GM13977 (cell line): ENCODE results near the gene TGFBR2.

ENCODE experiments used
- DNase-seq: peaks from one replicate; pipeline ENCODE4 v3.0.0; 2012; ENCODE audit warnings: low spot score
- in situ Hi-C: fragments of 300-500 bp; cut with MboI; formaldehyde crosslinking; loops from one replicate; pipeline ENCODE4 v1.12.0; 2022; ENCODE audit warnings: low sequenced_read_pairs, low pct_unique_long_range_greater_than_20kb, mixed read lengths, inconsistent platforms; ENCODE audit not compliant: unreplicated experiment
- TF ChIP-seq, protein P1 (sequence below): IDR thresholded peaks from 2 replicates; pipeline ENCODE4 v1.5.1; 2012; ENCODE audit warnings: mild to moderate bottlenecking, control low read depth; ENCODE audit not compliant: insufficient read depth; ENCODE audit errors: extremely low read depth, missing control alignments

Gene TGFBR2

DNA sequence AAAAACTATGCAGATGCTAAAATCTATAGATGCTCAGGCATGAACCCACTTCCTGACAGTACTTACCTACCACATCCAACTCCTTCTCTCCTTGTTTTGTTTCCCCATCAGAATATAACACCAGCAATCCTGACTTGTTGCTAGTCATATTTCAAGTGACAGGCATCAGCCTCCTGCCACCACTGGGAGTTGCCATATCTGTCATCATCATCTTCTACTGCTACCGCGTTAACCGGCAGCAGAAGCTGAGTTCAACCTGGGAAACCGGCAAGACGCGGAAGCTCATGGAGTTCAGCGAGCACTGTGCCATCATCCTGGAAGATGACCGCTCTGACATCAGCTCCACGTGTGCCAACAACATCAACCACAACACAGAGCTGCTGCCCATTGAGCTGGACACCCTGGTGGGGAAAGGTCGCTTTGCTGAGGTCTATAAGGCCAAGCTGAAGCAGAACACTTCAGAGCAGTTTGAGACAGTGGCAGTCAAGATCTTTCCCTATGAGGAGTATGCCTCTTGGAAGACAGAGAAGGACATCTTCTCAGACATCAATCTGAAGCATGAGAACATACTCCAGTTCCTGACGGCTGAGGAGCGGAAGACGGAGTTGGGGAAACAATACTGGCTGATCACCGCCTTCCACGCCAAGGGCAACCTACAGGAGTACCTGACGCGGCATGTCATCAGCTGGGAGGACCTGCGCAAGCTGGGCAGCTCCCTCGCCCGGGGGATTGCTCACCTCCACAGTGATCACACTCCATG is 65.3 kb downstream of the TGFBR2 start:
- in situ Hi-C loops = no loop called here
- TF ChIP-seq, protein P1, sequence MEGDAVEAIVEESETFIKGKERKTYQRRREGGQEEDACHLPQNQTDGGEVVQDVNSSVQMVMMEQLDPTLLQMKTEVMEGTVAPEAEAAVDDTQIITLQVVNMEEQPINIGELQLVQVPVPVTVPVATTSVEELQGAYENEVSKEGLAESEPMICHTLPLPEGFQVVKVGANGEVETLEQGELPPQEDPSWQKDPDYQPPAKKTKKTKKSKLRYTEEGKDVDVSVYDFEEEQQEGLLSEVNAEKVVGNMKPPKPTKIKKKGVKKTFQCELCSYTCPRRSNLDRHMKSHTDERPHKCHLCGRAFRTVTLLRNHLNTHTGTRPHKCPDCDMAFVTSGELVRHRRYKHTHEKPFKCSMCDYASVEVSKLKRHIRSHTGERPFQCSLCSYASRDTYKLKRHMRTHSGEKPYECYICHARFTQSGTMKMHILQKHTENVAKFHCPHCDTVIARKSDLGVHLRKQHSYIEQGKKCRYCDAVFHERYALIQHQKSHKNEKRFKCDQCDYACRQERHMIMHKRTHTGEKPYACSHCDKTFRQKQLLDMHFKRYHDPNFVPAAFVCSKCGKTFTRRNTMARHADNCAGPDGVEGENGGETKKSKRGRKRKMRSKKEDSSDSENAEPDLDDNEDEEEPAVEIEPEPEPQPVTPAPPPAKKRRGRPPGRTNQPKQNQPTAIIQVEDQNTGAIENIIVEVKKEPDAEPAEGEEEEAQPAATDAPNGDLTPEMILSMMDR = no peak
- no peak for DNase-seq

DNA sequence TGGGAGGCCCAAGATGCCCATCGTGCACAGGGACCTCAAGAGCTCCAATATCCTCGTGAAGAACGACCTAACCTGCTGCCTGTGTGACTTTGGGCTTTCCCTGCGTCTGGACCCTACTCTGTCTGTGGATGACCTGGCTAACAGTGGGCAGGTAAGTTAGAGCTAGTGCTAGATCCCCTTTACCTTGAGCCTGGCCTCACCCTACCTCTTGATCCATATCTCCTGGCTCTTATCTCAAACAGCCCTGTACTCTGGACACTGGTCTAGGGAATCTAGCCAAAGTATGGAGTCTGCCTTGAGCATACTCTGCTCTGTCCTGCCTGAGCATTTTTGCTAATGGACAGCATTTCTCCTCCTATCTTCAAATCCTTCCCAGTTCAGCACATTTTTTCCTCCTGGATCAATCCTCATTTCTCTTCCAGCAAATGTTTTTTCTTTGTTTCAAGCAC is 65.9 kb downstream of the TGFBR2 start:
- TF ChIP-seq, protein P1 = no peak
- in situ Hi-C loops = no loop called here
- DNase-seq = no peak

- TF ChIP-seq, protein P1 = no peak
- in situ Hi-C loops = no loop called here
- no peak for DNase-seq
Measured at GRCh38 chr3:30672959-30673358, 66.6 kb downstream of the TGFBR2 start.

DNA sequence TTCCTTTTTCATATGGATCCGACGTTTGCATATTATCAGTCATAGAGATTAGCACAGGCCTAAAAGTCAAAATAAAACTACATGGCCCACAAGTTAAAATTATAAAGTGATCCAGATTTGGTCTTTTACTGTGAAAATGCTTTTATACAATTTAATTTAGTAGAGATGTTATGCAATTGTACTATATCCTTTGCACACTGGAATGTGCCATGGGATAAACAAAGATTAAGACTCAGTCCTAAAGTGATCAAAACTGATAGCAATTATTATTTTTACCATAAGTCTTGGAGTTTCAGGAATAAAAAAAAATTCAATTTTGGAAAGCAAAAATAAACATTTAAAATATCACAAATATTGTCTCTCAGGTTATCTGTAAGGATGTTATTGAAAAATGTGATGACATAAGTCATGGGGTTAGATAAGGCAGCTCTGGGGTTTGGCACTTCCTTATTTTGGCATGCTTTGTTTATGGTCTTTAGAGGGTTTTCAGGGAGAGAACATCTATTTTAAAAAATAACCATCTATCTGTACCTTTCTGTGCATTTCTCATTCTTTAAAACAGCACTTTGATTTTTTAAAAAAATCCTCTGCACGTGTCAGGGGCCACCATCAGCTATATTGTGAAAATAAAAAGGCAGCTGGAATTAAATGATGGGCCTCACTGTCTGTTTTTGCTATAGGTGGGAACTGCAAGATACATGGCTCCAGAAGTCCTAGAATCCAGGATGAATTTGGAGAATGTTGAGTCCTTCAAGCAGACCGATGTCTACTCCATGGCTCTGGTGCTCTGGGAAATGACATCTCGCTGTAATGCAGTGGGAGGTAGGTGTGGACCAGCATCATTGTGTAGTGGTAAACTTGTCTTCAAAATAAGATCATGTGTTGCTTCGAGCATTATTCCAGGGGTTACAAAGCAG is 67.3 kb downstream of the TGFBR2 start:
- in situ Hi-C loops = no loop called here
- TF ChIP-seq, protein P1 = no peak
- DNase-seq = no peak

DNA sequence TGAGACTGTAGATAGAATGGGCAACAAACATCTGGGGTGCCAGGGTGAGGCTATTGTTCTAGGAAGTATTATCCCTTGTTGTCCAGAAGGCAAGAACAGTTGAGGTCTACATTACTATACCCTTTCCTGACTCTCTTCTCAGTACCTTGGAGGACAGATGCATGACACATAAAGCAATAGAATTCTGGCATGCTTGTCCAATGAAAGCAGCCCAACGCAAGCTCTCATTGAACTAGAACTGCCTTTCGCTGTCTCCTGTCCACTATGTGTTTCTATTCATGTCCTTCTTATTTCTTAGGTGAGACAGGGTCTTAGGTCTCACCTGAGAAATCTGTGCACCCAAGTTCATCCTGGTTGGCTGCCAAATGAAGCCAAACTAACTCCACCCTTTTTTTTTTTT is 68.6 kb downstream of the TGFBR2 start:
- no peak for DNase-seq
- TF ChIP-seq, protein P1 = no peak
- in situ Hi-C loops = loop anchor here (25.0 kb wide), 2 partner anchors 463 to 638 kb away; no protein-coding TSS in a partner anchor

DNA sequence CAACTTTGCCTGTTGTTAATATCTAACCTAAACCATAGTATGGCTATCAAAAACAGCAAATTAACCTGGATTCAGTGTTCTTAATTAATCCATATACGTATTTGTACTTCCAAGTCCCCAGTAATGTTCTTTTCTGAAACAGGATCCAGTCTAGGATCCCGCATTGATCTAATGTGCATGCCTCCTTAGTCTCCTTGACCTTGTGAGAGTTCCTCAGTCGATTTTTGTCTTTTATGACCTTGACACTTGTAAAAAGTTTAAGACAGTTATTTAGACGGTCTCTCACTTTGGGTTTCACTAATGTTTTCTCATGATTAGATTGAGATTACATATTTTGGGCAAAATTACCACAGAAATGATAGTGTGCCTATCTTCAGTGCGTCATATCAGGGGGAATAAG is 69.4 kb downstream of the TGFBR2 start:
- in situ Hi-C loops = loop anchor here (25.0 kb wide), 2 partner anchors 463 to 638 kb away; no protein-coding TSS in a partner anchor
- TF ChIP-seq, protein P1 = no peak
- no peak for DNase-seq
